Bladder microvascular endothelial cell (primary cell): ENCODE data around the gene AGL. TPM values are rescaled to one million over a fixed set of nuclear protein-coding genes. Genes with fewer than 3 reads are reported as not detected.

Source experiments
- total RNA-seq: library from RNA; depleted of rRNA; stranded (reverse); fragments of >200 nt; gene quantifications from 2 replicates; pipeline ENCODE4 v1.2.3, GENCODE V29; 2014

Gene AGL
- 7.0 and 13.2 TPM in 2 replicates for total RNA-seq

DNA sequence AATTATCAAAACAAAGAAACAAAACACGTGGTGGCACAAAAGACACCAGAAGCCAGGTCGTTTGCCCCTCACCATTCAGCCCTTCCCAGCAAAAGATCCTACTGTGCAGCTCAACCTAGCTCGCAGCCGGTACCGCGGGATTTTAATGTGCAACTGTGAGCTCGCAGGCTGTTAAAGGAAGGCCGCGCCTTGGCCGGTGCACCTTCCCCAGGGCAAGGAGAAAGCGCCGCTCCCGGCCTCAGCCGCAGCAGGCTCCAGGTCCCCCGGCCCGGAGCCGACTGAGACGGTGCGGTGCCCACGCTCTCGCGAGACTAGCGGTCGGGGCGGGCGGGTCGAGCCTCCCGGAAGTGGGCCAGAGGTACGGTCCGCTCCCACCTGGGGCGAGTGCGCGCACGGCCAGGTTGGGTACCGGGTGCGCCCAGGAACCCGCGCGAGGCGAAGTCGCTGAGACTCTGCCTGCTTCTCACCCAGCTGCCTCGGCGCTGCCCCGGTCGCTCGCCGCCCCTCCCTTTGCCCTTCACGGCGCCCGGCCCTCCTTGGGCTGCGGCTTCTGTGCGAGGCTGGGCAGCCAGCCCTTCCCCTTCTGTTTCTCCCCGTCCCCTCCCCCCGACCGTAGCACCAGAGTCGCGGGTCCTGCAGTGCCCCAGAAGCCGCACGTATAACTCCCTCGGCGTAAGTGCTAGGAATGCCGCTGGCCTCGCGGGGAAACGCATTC lies at the start of gene AGL:
Gene AGL, plus strand, starts transcription at position 618 of the 715 bp plus-strand sequence. CDS start 682 bp downstream, outside the sequence.

DNA sequence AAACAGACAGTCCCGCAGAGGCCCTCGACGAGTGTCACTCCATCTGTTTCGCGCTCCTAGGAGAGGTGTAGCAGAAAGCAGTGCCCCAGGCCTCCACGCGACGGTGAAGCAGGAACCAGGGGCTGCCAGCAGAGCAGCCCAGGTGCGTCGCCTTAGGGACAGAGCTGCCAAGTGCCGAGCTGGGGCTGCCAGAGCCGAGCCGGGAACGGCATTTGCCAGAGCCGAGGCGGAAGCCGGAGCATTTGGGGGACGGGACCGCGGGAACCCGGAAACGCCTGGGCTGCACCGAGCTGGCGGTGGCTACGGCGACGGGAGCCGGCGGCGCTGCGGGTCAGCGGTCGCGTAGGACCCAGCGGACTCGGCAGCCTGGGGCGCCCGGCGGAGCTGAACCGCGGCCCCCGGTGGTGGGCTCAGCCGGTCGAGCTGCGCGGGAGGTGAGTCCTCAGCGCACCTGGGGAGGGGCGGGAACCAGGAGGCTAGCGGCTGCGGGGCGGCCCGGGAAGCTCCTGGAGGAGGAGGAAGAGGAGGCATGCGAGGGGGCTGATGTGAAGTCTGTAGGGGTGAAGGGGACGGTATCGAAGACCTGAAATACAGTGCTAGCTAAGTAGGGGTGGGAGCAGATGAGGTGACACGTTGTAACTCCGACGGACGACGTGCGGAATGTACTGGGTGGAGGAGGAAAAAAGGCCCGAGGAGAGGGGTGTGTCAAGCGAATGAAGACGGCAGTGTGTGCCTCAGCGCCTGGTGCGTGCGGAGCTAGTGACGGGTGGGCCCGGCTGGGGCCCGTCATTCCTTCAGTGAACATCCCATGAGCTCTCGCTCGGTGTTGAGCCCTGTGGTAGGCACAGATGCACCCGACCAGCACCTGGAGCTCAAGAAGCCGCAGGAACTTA lies 119.8 kb downstream of the AGL start, which contains the start of gene SLC35A3:
Gene SLC35A3, plus strand, starts transcription at position 268 of the 893 bp plus-strand sequence. CDS start 23,559 bp downstream, outside the sequence.

Other genes starting within 250 kb of the AGL start
- 77.9 and 111 TPM in 2 replicates for gene PALMD, start 204.2 kb upstream of the AGL start, total RNA-seq
- 3.5 and 7.3 TPM in 2 replicates for gene FRRS1, start 83.7 kb upstream of the AGL start, total RNA-seq
- gene SLC35A3, start 119.6 kb downstream of the AGL start, total RNA-seq = 10.2 and 21.8 TPM in 2 replicates